ENCODE data around the gene HDAC5. TPM values are rescaled to one million over a fixed set of nuclear protein-coding genes. Genes with fewer than 3 reads are reported as not detected.
"Not testable (repeated sequence)": the region's sequence is repeated elsewhere in the genome, so short reads cannot be mapped to it uniquely, and the experiment has no call there.

Gene HDAC5
- total RNA-seq, 1 experiment from 2014 or later: 38.0 TPM

- in situ Hi-C loops (cut with HindIII; ENCODE audit: low pct_unique_long_range_greater_than_20kb, low sequenced_read_pairs): no loop called here
- DNase-seq (ENCODE audit: low read depth): no peak
These were observed 64.1 kb downstream of the HDAC5 start for GRCh38 chr17:44059101-44059892.

GRCh38 chr17:44053125-44053872 is 70.1 kb downstream of the HDAC5 start:
- in situ Hi-C loops (cut with HindIII; ENCODE audit: low pct_unique_long_range_greater_than_20kb, low sequenced_read_pairs): no loop called here
- DNase-seq (ENCODE audit: low read depth): no peak

GRCh38 chr17:44049294-44050060 is 74.0 kb downstream of the HDAC5 start:
- in situ Hi-C loops (cut with HindIII; ENCODE audit: low pct_unique_long_range_greater_than_20kb, low sequenced_read_pairs): no loop called here
- no peak for DNase-seq (ENCODE audit: low read depth)

- DNase-seq (ENCODE audit: low read depth); in situ Hi-C loops (cut with HindIII; ENCODE audit: low pct_unique_long_range_greater_than_20kb, low sequenced_read_pairs): not testable (repeated sequence)
These were observed 76.5 kb downstream of the HDAC5 start for GRCh38 chr17:44046893-44047292.

GRCh38 chr17:44045486-44045885 is 78.0 kb downstream of the HDAC5 start:
- DNase-seq (ENCODE audit: low read depth): no peak
- in situ Hi-C loops (cut with HindIII; ENCODE audit: low pct_unique_long_range_greater_than_20kb, low sequenced_read_pairs): no loop called here

GRCh38 chr17:44044071-44044470 is 79.4 kb downstream of the HDAC5 start:
- in situ Hi-C loops (cut with HindIII; ENCODE audit: low pct_unique_long_range_greater_than_20kb, low sequenced_read_pairs): no loop called here

GRCh38 chr17:44043272-44043696 is 80.2 kb downstream of the HDAC5 start:
- no peak for DNase-seq (ENCODE audit: low read depth)
- in situ Hi-C loops (cut with HindIII; ENCODE audit: low pct_unique_long_range_greater_than_20kb, low sequenced_read_pairs): no loop called here

More at GRCh38 chr17:44044071-44044470, 79.4 kb downstream of the HDAC5 start:
- no peak for DNase-seq (ENCODE audit: low read depth)

GRCh38 chr17:44039829-44040635 is 83.4 kb downstream of the HDAC5 start:
- no peak for DNase-seq (ENCODE audit: low read depth)
- in situ Hi-C loops (cut with HindIII; ENCODE audit: low pct_unique_long_range_greater_than_20kb, low sequenced_read_pairs): no loop called here

GRCh38 chr17:44038604-44039011 is 84.8 kb downstream of the HDAC5 start:
- DNase-seq (ENCODE audit: low read depth): no peak
- in situ Hi-C loops (cut with HindIII; ENCODE audit: low pct_unique_long_range_greater_than_20kb, low sequenced_read_pairs): no loop called here

GRCh38 chr17:44037471-44037870 is 86.0 kb downstream of the HDAC5 start:
- no peak for DNase-seq (ENCODE audit: low read depth)
- in situ Hi-C loops (cut with HindIII; ENCODE audit: low pct_unique_long_range_greater_than_20kb, low sequenced_read_pairs): no loop called here

GRCh38 chr17:44034688-44035087 is 88.8 kb downstream of the HDAC5 start:
- in situ Hi-C loops (cut with HindIII; ENCODE audit: low pct_unique_long_range_greater_than_20kb, low sequenced_read_pairs); DNase-seq (ENCODE audit: low read depth): not testable (repeated sequence)

- in situ Hi-C loops (cut with HindIII; ENCODE audit: low pct_unique_long_range_greater_than_20kb, low sequenced_read_pairs): no loop called here
- peak; percentile 68 for DNase-seq (ENCODE audit: low read depth)
These were observed 89.5 kb downstream of the HDAC5 start for GRCh38 chr17:44033861-44034408.

- DNase-seq (ENCODE audit: low read depth): no peak
- in situ Hi-C loops (cut with HindIII; ENCODE audit: low pct_unique_long_range_greater_than_20kb, low sequenced_read_pairs): no loop called here
These were observed 93.0 kb downstream of the HDAC5 start for GRCh38 chr17:44030482-44030881.

GRCh38 chr17:44029736-44030135 is 93.7 kb downstream of the HDAC5 start:
- DNase-seq (ENCODE audit: low read depth): no peak
- in situ Hi-C loops (cut with HindIII; ENCODE audit: low pct_unique_long_range_greater_than_20kb, low sequenced_read_pairs): no loop called here
